ENCODE results near the gene GRID1. TPM values are rescaled to one million over a fixed set of nuclear protein-coding genes. Genes with fewer than 3 reads are reported as not detected.
A peak's percentile ranks its signal among the peaks of the same experiment; 100 is the strongest.

GRID1 gene
- total and polyA plus RNA-seq, 10 of the 15 experiments (the other 5 are each of a cell fraction or from before 2014, with no cell fraction given): 0.04 to 0.62 (median 0.08) TPM; not detected in 5

GRCh38 chr10:86413046-86413728 lies 46.6 kb upstream of the GRID1 start (continued):
- no peak for TF ChIP-seq ZBTB40 (IDR thresholded peaks at IDR 0.05; ENCODE audit: borderline replicate concordance)
- TF ChIP-seq SRF (IDR thresholded peaks at IDR 0.05; ENCODE audit: low read depth in 2 of 2, low read length in 2 of 2): no peak
- TF ChIP-seq PAX5 (IDR thresholded peaks at IDR 0.05; ENCODE audit: borderline replicate concordance, low read depth, low read length): peak; percentile 56
- TF ChIP-seq TCF12 (IDR thresholded peaks at IDR 0.05; ENCODE audit: low read depth, low read length): peak; percentile 88
- no peak for TF ChIP-seq REST (IDR thresholded peaks at IDR 0.05; ENCODE audit: low read depth, low read length)
- TF ChIP-seq CTCF (IDR thresholded peaks at IDR 0.05 in 2 of 3, conservative IDR thresholded peaks at IDR 0.05 in 1 of 3; ENCODE audit: control insufficient read depth in 2 of 3, extremely low read depth in 1 of 3, insufficient read depth in 1 of 3, low read depth in 3 of 3, low read length in 3 of 3): no peak
- TF ChIP-seq RAD51 (IDR thresholded peaks at IDR 0.05): peak; percentile 96
- TF ChIP-seq JUND (IDR thresholded peaks at IDR 0.05; ENCODE audit: low read depth, low read length): no peak
- TF ChIP-seq SMARCA5 (IDR thresholded peaks at IDR 0.05): no peak
- peak; percentile 53; the same call in 1 of the 2 replicates for TF ChIP-seq PML (IDR thresholded peaks at IDR 0.05; ENCODE audit: low read length)
- TF ChIP-seq MEF2B (IDR thresholded peaks at IDR 0.05; ENCODE audit: partially characterized antibody, poor library complexity, severe bottlenecking): peak; percentile 89
- TF ChIP-seq CBX3 (IDR thresholded peaks at IDR 0.05; ENCODE audit: borderline replicate concordance, low read depth): no peak
- TF ChIP-seq TBL1XR1 (IDR thresholded peaks at IDR 0.05; ENCODE audit: low read depth, low read length): peak; percentile 87
- peak; percentile 56; the same call in 1 of the 2 replicates for TF ChIP-seq NBN (IDR thresholded peaks at IDR 0.05)
- TF ChIP-seq EP300 (IDR thresholded peaks at IDR 0.05; ENCODE audit: borderline replicate concordance in 1 of 2, control insufficient read depth in 1 of 2, low read depth in 2 of 2, low read length in 2 of 2): peak in 1 of 2 experiments; percentile 60; a peak in 3 of 4 replicates
- TF ChIP-seq MTA3 (IDR thresholded peaks at IDR 0.05; ENCODE audit: borderline replicate concordance, low read length): peak; percentile 83; the same call in 1 of the 2 replicates
- TF ChIP-seq BMI1 (IDR thresholded peaks at IDR 0.05; ENCODE audit: borderline replicate concordance): no peak
- 0 out of 2 replicates have a peak, but pooled peaks have one; percentile 26 for TF ChIP-seq NRF1 (conservative IDR thresholded peaks at IDR 0.05; ENCODE audit: low read depth, low read length)
- peak; percentile 93; the same call in 1 of the 2 replicates for TF ChIP-seq ASH2L (IDR thresholded peaks at IDR 0.05; ENCODE audit: borderline replicate concordance, low read depth)
